Brain pericyte (primary cell): ENCODE measurements around the gene TASL.
"Not testable (repeated sequence)": the region's sequence is repeated elsewhere in the genome, so short reads cannot be mapped to it uniquely, and the experiment has no call there.

Experiments
- DNase-seq: peaks from one replicate; pipeline ENCODE4 v3.0.0-alpha.2; 2012; ENCODE audit warnings: low read depth, low spot score

Gene TASL

GRCh38 chrX:30580641-30581040, 3.1 kb upstream of the TASL start:
- no peak for DNase-seq

- DNase-seq: no peak
Measured at GRCh38 chrX:30576881-30577280, 685 bp downstream of the TASL start.

- DNase-seq: no peak
Measured at GRCh38 chrX:30573125-30573524, 4.4 kb downstream of the TASL start.

GRCh38 chrX:30572678-30573077, 4.9 kb downstream of the TASL start:
- DNase-seq: no peak

- DNase-seq: no peak
Measured at GRCh38 chrX:30572004-30572403, 5.6 kb downstream of the TASL start.

GRCh38 chrX:30570505-30570904, 7.1 kb downstream of the TASL start:
- no peak for DNase-seq

- no peak for DNase-seq
Measured at GRCh38 chrX:30568136-30568535, 9.4 kb downstream of the TASL start.

GRCh38 chrX:30563070-30563469, 14.5 kb downstream of the TASL start:
- not testable (repeated sequence) for DNase-seq

- DNase-seq: no peak
Measured at GRCh38 chrX:30561191-30561590, 16.4 kb downstream of the TASL start.

- DNase-seq: no peak
Measured at GRCh38 chrX:30538271-30538670, 39.3 kb downstream of the TASL start.

GRCh38 chrX:30533835-30534234, 43.7 kb downstream of the TASL start:
- DNase-seq: no peak

GRCh38 chrX:30533266-30533665, 44.3 kb downstream of the TASL start:
- DNase-seq: no peak

GRCh38 chrX:30530606-30531005, 47.0 kb downstream of the TASL start:
- DNase-seq: no peak

GRCh38 chrX:30525732-30526131, 51.8 kb downstream of the TASL start:
- no peak for DNase-seq

GRCh38 chrX:30521440-30522182, 56.0 kb downstream of the TASL start:
- no peak for DNase-seq

GRCh38 chrX:30513284-30513683, 64.3 kb downstream of the TASL start:
- no peak for DNase-seq
